ENCODE results near the gene CIAO2A.
A peak's percentile ranks its signal among the peaks of the same experiment; 100 is the strongest.
"Not testable (repeated sequence)": the region's sequence is repeated elsewhere in the genome, so short reads cannot be mapped to it uniquely, and the experiment has no call there.

Gene CIAO2A

GRCh38 chr15:64089543-64090280 lies 3.9 kb downstream of the CIAO2A start:
- ChIA-PET CTCF (interaction anchor here (0.9 to 1.5 kb wide), 4 partner anchors 19 to 338 kb away, joined by 3 to 4 read pairs (median 3); no protein-coding TSS in a partner anchor), POLR2A (no interaction called here)
- H3K4me3 ChIP-seq (ENCODE audit: low read depth, low read length) = no peak overlapping the region

DNA sequence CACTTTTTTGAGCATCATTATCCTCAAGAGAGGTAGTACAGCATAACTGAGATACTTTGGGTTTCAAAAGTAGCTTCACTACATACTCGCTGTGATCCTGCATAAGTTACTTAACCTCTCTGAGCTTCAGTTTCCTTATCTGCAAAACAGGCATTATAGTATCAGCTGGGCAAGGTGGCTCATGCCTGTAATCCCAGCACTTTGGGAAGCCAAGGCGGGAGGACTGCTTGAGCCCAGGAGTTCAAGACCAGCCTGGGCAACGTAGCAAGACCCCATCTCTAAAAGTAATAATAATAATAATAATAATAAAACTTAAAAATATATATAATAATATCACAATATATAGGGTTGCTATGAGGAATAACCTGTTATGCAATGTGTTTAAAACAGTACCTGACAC lies 10.9 kb downstream of the CIAO2A start:
- H3K4me3 ChIP-seq (ENCODE audit: low read depth, low read length) = no peak overlapping the region
- ChIA-PET POLR2A (no interaction called here), CTCF (interaction anchor here (1.1 to 1.8 kb wide), 2 partner anchors 11 to 36 kb away, joined by 4 to 5 read pairs; no protein-coding TSS in a partner anchor)
- no peak for DNase-seq (ENCODE audit: low read depth, low spot score)
- TF ChIP-seq, protein P1, sequence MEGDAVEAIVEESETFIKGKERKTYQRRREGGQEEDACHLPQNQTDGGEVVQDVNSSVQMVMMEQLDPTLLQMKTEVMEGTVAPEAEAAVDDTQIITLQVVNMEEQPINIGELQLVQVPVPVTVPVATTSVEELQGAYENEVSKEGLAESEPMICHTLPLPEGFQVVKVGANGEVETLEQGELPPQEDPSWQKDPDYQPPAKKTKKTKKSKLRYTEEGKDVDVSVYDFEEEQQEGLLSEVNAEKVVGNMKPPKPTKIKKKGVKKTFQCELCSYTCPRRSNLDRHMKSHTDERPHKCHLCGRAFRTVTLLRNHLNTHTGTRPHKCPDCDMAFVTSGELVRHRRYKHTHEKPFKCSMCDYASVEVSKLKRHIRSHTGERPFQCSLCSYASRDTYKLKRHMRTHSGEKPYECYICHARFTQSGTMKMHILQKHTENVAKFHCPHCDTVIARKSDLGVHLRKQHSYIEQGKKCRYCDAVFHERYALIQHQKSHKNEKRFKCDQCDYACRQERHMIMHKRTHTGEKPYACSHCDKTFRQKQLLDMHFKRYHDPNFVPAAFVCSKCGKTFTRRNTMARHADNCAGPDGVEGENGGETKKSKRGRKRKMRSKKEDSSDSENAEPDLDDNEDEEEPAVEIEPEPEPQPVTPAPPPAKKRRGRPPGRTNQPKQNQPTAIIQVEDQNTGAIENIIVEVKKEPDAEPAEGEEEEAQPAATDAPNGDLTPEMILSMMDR (IDR thresholded peaks at IDR 0.05; ENCODE audit: insufficient read depth, low read length, missing control alignments) = no peak

More at GRCh38 chr15:64089543-64090280, 3.9 kb downstream of the CIAO2A start:
- TF ChIP-seq, protein P1 (IDR thresholded peaks at IDR 0.05; ENCODE audit: insufficient read depth, low read length, missing control alignments) = no peak
- no peak for DNase-seq (ENCODE audit: low read depth, low spot score)

DNA sequence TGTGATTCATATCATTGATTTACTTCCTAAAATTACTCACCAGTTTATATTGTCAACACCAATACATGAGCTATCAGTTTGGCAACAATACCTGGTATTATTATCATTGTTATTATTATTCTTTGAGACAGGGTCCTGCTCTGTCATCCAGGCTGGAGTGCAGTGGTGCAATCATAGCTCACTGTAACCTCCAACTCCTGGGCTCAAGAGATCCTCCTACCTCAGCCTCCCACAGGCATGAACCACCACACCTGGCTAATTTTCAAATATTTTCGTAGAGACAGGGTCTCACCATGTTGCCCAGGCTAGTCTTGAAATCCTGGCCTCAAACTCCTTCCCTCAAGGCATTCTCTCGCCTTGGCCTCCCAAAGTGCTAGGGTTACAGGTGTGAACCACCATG lies 20.1 kb downstream of the CIAO2A start:
- CTCF ChIA-PET = interaction anchor here (1.3 to 4.7 kb wide), 4 partner anchors 18 to 463 kb away, joined by 3 to 26 read pairs (median 4); no protein-coding TSS in a partner anchor
- POLR2A ChIA-PET; DNase-seq (ENCODE audit: low read depth, low spot score); H3K4me3 ChIP-seq (ENCODE audit: low read depth, low read length): not testable (repeated sequence)

DNA sequence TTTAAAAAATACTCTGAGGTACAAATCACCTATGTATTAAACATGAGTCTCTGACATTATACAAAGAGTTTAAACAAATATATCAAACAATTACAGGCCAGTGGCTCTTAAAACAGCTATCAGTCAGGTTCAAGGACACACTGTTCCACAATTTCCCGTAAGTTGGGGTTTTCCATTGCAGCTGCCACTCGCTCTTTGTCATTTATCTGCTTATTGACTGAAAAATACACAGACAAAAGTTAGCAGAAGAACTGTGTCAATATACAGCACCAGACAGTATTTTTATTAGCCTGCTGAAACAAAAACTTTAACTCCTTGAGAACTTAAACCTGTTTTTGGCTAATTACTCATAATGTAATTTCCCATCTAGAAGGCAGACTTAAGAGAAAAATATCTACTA lies 20.8 kb downstream of the CIAO2A start:
- POLR2A ChIA-PET = no interaction called here
- TF ChIP-seq, protein P1 (IDR thresholded peaks at IDR 0.05; ENCODE audit: insufficient read depth, low read length, missing control alignments) = no peak
- DNase-seq (ENCODE audit: low read depth, low spot score) = no peak
- CTCF ChIA-PET = interaction anchor here (1.8 to 4.7 kb wide), 3 partner anchors 26 to 320 kb away, joined by 4 to 26 read pairs (median 5); partner anchors contain the start of gene DAPK2
- no peak overlapping the region for H3K4me3 ChIP-seq (ENCODE audit: low read depth, low read length)

- ChIA-PET POLR2A (no interaction called here), CTCF (interaction anchor here (1.0 to 4.7 kb wide), 5 partner anchors 11 to 462 kb away, joined by 4 to 26 read pairs (median 5); partner anchors contain the start of gene DAPK2)
- DNase-seq (ENCODE audit: low read depth, low spot score) = no peak
- H3K4me3 ChIP-seq (ENCODE audit: low read depth, low read length) = no peak overlapping the region
- TF ChIP-seq, protein P1 (IDR thresholded peaks at IDR 0.05; ENCODE audit: insufficient read depth, low read length, missing control alignments) = no peak
Observed at GRCh38 chr15:64071931-64072765, 21.5 kb downstream of the CIAO2A start.

DNA sequence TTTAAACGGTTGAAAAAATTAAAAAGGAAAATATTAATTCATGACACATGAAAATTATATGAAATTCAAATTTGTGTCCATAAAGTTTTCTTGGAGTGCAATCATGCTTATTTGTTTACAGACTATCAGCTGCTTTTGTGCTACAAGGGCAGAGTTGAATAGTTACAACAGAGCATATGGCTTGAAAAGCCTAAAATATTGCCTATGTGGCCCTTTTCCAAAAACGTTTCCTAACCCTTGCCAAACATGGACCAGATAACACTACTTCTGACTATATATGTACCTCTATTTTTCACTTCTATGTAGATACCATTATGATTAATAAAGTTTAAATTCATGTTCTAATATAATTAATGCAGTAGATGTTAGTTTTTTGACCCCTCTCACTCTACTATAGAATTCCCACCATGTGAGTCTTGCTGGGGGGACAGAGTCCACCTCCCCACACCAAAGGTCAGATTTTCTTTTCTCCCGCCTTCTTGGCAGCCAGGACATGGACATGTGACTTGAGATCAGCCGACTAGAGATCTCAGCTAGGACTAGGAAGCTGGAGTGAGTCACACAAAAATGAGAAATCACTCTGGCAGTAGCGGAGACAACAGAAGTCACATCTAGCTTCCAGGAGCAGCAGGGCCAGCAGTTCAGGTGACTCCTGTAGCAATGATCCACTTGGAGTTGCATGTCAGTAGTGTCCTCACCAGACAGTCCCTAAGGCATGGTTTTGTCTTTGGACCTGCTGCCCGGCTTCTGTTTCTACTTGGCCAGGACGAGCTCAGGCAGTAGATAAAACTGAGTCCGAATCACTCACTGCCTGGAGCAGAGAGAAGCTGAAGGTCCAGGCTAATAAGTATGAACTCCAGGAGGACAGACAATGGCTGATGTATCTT lies 22.4 kb downstream of the CIAO2A start:
- ChIA-PET POLR2A (no interaction called here), CTCF (interaction anchor here (0.7 to 4.7 kb wide), 7 partner anchors 12 to 461 kb away, joined by 3 to 26 read pairs (median 4); partner anchors contain the start of gene DAPK2)
- no peak overlapping the region for H3K4me3 ChIP-seq (ENCODE audit: low read depth, low read length)
- DNase-seq (ENCODE audit: low read depth, low spot score) = peak; percentile 38
- TF ChIP-seq, protein P1 (IDR thresholded peaks at IDR 0.05; ENCODE audit: insufficient read depth, low read length, missing control alignments) = no peak
